Epithelial cell of proximal tubule (primary cell): ENCODE results near the gene LLPH. TPM values are rescaled to one million over a fixed set of nuclear protein-coding genes. Genes with fewer than 3 reads are reported as not detected.

Experiments used
- DNase-seq: peaks from one replicate; pipeline ENCODE4 v3.0.0-alpha.2; 2011; ENCODE audit warnings: low read depth
- H3K4me3 ChIP-seq: 2 replicates; pipeline ENCODE4 v1.5.1; 2011; ENCODE audit warnings: low read depth, mild to moderate bottlenecking, low read length
- total RNA-seq: library from RNA; depleted of rRNA; stranded (reverse); fragments of >200 nt; gene quantifications from 2 replicates; pipeline ENCODE4 v1.2.3, GENCODE V29; 2015
- TF ChIP-seq, protein P1 (sequence below): conservative IDR thresholded peaks from 2 replicates; pipeline ENCODE4 v1.5.1; 2012; ENCODE audit warnings: low read depth, mild to moderate bottlenecking, low read length

LLPH gene
- total RNA-seq, 1 donor from 2014 or later, result 15.9 TPM

DNA sequence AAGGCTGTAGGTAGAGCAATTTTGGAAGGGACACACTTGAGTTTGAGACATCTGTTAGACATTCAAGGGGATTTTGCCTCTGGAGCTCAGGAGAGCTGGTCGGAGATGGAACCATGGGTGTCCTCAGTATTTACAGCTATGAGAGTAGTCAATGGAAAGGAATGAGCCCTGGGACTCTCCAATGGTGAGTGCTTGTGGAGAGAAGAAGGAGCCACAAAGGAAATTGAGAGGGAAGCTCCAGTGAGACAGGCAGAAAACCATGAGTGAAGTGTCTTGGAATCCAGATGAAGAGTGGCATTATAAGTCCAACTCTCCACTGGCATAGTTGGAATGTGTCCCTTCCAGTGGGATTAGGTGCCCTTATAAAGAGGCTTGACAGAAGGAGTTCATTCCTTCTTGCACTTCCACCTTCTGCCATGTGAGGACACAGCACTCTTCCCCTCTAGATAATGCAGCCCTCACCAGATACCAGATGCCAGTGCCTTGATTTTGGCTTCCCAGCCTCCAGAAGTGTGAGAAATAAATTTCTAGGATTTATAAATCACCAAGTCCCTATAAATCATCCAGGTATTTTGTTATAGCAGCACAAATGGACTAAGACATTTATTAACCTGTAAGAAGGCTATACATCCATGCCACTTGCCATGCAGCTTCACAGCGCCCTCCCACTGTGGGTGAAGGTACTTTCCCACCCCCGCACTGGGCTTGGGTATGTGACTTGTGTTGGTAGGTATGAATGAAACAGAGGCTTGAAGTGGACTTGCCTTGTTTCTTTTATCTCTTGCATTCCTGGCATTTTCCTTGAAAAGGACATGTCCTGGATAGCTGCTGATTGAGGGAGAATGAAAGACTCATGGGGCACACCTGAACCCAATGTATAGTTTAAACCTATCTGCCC is 27.3 kb downstream of the LLPH start:
- TF ChIP-seq, protein P1, sequence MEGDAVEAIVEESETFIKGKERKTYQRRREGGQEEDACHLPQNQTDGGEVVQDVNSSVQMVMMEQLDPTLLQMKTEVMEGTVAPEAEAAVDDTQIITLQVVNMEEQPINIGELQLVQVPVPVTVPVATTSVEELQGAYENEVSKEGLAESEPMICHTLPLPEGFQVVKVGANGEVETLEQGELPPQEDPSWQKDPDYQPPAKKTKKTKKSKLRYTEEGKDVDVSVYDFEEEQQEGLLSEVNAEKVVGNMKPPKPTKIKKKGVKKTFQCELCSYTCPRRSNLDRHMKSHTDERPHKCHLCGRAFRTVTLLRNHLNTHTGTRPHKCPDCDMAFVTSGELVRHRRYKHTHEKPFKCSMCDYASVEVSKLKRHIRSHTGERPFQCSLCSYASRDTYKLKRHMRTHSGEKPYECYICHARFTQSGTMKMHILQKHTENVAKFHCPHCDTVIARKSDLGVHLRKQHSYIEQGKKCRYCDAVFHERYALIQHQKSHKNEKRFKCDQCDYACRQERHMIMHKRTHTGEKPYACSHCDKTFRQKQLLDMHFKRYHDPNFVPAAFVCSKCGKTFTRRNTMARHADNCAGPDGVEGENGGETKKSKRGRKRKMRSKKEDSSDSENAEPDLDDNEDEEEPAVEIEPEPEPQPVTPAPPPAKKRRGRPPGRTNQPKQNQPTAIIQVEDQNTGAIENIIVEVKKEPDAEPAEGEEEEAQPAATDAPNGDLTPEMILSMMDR, result peak; percentile 27
- no peak overlapping the region for H3K4me3 ChIP-seq
- DNase-seq, result no peak

DNA sequence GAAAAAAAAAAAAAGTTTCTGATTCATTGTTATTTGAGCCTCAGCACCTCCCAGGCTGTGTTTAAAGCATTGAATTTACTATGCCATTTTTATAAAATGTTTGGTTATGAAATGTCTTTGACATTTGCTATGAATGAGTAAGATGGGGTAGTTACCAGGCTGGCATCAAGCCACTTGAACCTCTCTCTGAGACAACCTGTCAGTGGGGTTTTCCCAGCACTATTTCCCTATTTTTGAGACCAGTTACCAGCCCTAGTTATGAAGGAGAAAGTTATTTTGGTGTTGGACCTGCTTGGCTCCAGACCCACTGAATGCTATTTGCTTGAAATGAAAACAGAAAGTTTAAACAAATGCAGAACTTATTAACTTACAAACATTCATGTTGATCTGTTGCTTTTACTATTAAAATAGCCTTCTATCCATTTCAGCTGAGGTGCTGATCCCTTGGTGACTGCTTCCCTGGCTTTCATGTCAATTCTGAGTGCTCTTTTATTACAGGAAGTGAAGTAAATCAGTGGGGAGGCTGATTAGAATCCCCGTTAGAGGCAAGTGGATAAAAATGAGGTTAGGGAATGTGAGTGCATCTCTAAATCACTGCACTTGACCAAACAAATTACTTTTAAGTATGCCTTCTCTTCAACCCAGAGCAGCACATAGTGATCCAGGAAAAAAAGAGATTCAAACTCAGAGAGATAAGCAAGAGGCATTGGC is 37.8 kb downstream of the LLPH start:
- no peak overlapping the region for H3K4me3 ChIP-seq
- TF ChIP-seq, protein P1, result no peak
- peak; percentile 16 for DNase-seq

DNA sequence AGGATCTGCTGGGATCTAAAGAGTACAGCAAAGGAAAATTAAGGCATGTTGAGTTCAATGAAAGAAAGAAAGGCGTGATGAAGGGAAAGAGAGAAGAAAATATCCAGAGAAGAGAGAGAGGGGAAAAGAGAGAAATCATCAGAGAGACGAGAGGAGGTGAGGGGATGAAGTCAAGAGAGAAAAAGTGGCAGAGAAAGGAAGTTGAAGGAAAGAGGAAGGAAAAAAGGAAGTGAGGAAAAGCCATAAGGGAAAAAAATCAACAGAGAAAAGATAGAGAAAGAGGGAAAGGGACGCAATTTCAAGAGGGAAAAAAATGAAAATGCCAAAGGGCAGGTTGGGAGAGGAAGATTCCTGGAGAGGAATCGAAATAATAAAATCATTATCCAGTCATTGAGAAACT is 40.4 kb downstream of the LLPH start:
- no peak for DNase-seq
- TF ChIP-seq, protein P1, result no peak

DNA sequence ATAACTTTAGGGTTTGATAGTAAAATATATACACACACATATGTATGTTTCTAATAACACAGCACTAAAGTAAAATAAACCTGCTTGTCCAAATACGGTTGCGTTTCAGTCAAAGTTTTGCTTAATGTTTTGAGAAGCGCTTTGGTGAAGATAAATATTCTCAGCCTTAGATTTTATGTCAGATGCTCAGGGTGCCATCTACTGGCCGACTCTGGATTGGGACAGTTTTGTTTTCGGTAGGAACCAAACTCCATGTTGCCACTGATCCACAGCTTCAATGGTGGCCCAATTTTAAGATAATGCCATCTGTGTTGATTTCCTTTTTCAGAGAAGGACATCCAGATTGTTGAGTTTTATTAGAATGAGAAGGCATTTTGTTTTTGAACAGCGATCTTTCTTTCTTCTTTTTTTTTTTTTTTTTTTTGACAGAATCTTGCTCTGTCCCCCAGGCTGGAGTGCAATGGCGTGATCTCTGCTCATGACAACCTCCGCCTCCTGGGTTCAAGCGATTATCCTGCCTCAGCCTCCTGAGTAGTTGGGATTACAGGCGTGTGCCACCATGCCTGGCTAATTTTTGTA is 43.1 kb downstream of the LLPH start:
- no peak overlapping the region for H3K4me3 ChIP-seq
- TF ChIP-seq, protein P1, result peak; percentile 90
- DNase-seq, result no peak

More for the DNA sequence above, 40.4 kb downstream of the LLPH start:
- H3K4me3 ChIP-seq, result no peak overlapping the region

DNA sequence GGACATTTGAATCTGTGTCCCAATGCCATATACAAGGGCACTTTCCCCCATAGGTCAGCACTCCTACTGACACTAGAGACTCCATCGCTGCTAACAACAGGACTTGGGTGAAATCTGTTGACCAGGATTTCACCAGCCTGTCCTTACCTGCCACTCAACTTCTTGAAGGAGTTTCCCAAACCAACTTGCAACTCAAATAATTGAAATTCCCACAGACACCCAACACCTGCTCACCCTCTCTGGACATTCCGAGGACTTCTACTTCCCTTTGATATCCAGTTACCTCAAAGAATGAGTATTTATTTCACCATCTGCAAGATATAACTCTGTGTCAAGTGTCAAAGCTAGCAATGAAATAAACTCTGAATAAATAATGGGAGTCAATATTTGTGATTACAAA is 44.6 kb downstream of the LLPH start:
- TF ChIP-seq, protein P1, result no peak
- no peak for DNase-seq
- H3K4me3 ChIP-seq, result no peak overlapping the region

DNA sequence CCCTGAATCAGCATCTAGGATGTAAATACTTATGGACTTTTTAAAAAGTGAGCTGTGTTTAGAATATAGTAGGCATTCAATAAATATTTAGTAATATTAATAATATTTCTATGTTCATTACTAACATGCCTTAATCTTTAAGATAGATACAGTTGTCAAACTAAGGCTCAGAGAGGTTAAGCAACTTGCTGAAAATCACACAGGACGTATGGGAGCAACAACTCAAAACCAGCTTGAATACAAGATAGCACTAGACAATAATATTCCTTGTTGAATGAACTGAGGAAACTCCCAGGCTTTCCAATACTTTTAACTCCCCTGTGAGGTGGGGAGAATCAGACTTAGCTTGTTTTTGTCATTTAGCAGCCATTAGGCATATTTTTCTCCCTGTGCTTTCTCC is 45.3 kb downstream of the LLPH start:
- TF ChIP-seq, protein P1, result no peak
- H3K4me3 ChIP-seq, result no peak overlapping the region
- DNase-seq, result no peak
